ENCODE results near the gene DHX58.
A peak's percentile ranks its signal among the peaks of the same experiment; 100 is the strongest.

DHX58 gene

DNA sequence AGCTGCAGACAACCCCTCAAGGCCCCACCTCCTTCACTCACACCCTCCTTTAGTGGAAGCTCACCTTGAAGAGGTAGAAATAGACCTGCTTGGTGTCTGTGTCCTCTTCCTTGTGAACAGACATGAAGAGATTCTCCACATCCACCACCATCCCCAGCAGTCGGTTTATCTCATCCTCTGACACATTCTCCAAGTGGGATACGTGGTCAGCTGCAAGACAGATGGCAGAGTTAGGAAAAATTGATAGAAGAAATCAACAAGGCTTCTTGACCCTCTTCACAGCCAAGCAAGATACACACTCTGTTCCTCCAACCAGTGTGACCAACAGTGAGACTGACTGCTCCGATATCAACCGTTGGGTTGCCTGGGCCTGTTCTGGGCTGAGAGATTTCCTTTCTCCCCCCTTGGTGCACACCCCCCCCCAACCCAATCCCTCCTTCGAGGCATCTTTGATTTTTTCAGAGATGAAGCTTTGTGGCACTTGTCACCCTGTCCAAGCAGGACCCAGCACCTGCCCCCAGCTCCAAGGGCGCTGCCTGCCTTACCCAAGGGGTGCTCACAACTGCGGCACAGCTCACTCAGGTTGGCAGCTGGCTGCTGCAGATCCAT is 7.8 kb upstream of the DHX58 start:
- DNase-seq (ENCODE audit: low read depth) = no peak
- no peak for TF ChIP-seq CTCF (IDR thresholded peaks at IDR 0.05; ENCODE audit: insufficient read depth, low read depth, low read length, missing control alignments)
- peak overlapping the region; percentile 57 for H3K4me3 ChIP-seq (ENCODE audit: low read length)

GRCh38 chr17:42119301-42119700 is 6.8 kb upstream of the DHX58 start:
- no peak overlapping the region for H3K4me3 ChIP-seq (ENCODE audit: low read length)
- DNase-seq (ENCODE audit: low read depth) = no peak
- no peak for TF ChIP-seq CTCF (IDR thresholded peaks at IDR 0.05; ENCODE audit: insufficient read depth, low read depth, low read length, missing control alignments)

DNA sequence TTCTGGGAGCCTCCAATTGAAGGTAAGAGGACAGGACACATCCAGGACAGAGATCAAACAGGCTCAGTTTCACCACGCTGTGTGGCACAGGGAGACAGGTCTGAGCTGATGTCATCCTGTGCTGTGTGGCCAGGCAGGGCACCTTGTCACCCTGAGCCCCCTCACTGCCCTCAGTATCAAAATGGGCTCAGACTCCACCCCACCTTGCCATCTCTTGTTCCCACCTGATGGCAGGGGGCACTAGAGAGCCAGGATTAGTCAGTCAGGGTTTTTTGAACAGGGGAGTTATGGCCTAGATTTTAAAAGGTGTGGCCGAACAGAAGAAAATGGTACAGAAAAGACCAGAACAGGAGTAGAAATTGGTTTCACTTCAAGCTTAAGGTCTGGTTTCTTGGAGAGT is 6.0 kb upstream of the DHX58 start:
- peak; percentile 57 for DNase-seq (ENCODE audit: low read depth)

DNA sequence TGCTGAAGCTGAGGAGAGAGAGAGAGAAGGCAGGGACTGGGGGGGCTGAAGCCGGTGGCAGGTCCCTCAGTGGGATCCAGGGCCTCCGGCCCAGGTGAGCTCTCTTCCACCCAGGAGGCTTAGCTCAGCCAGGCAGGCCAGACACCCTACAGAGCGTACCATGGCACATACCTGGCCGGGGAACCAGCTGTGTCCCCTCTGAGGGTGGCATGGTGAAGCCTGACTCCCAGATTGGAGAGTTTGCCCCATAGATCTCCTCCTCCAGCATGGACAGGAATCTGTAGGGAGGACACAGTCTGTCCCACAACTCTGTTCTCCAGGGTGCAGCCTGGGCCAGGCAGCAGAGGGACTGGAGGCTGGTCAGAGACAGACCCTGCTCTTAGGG is 5.6 kb upstream of the DHX58 start:
- TF ChIP-seq CTCF (IDR thresholded peaks at IDR 0.05; ENCODE audit: insufficient read depth, low read depth, low read length, missing control alignments) = no peak
- no peak for DNase-seq (ENCODE audit: low read depth)
- no peak overlapping the region for H3K4me3 ChIP-seq (ENCODE audit: low read length)

More for the DNA sequence above, 6.0 kb upstream of the DHX58 start:
- peak; percentile 49 for TF ChIP-seq CTCF (IDR thresholded peaks at IDR 0.05; ENCODE audit: insufficient read depth, low read depth, low read length, missing control alignments)
- H3K4me3 ChIP-seq (ENCODE audit: low read length) = no peak overlapping the region

DNA sequence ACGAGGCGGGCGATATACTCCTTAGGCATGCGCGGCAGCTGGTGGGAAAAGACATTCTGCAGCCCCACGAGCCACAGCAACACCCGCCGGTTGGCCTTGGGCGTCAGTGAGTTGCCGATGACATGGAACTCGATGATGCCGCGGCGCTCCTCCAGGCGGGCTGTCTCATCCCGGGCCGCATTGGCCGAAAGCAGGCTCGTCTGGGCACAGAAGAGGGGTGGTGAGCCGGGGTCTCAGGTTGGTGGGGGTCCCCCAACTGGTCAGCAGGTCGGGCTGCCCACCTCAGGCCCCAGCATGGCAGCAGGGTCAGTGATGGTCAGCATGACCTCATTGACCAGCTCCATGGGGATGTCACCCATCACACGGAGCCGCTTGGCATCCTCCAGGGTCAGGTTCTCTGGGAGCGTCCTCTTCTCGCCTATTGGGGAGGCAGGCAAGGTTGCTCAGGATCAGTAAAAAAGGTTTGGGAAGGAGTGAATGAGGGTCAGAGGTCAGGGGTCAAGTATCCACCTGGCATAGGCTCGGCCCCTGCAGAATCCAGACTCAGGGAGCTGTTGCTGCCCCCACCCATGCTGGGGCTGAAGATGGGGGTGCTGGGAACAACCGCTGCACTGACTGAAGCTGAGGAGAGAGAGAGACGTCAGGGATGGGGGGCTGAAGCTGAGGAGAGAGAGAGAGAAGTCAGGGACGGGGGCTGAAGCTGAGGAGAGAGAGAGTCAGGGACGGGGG is 5.0 kb upstream of the DHX58 start:
- H3K4me3 ChIP-seq (ENCODE audit: low read length) = no peak overlapping the region
- TF ChIP-seq CTCF (IDR thresholded peaks at IDR 0.05; ENCODE audit: insufficient read depth, low read depth, low read length, missing control alignments) = no peak

DNA sequence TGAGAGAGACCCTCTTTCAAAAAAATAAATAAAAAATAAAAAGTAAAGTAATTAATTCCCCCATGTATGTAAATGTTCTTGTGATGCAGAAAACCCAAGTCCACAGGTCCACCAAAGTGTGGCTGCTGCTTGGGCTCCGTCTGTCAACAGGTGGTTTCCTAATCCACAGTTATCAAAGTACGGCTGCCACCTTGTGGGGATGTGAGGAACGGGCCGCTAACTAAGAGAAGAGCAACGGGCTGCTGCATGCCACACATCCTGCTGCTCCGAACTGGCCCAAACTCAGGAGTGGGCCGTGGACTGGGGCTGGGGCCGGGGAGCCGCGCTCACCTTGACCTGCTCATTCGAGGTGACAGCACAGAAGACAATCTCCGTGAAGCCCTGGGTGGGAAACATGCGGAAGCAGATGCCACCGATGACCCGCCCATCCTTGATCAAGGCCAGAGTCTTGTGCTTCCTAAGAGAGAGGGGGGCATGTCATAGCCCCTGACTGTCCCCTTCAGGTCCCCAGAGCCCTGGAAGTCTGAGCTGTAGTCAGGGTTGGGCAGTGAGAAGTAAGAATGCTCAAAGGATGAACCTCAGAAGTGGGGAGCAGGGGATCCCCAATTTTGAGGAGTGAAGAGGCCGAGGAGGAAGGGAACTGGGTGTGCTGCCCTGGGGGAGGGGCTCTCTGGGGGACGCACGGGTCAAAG is 4.3 kb upstream of the DHX58 start:
- peak; percentile 82 for TF ChIP-seq CTCF (IDR thresholded peaks at IDR 0.05; ENCODE audit: insufficient read depth, low read depth, low read length, missing control alignments)
- peak; percentile 85 for DNase-seq (ENCODE audit: low read depth)
- H3K4me3 ChIP-seq (ENCODE audit: low read length) = no peak overlapping the region

More for the DNA sequence above, 5.0 kb upstream of the DHX58 start:
- DNase-seq (ENCODE audit: low read depth) = no peak
